ENCODE results near the gene NDUFA5. TPM values are rescaled to one million over a fixed set of nuclear protein-coding genes. Genes with fewer than 3 reads are reported as not detected.

The NDUFA5 gene
- total RNA-seq, 1 donor from 2014 or later: 133 TPM

DNA sequence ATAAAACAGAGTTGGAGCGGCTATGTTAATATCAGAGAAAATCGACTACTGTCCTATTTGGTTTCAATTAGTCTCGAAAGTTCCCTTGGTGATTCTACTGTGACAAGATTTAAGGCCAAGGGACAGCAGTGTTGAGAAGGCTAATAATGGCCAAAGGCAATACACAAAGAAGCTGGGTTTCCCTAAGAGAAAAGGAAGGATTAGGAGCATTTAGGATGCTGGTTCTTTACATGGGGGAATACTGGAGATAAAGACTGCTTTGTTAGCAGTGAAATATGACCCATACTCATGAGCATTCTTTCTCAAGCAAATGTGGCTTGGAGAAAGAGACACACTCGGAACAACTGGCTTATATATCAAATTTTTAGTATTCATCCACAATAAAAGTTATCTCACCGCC is 55.4 kb downstream of the NDUFA5 start:
- peak; percentile 17 for DNase-seq

DNA sequence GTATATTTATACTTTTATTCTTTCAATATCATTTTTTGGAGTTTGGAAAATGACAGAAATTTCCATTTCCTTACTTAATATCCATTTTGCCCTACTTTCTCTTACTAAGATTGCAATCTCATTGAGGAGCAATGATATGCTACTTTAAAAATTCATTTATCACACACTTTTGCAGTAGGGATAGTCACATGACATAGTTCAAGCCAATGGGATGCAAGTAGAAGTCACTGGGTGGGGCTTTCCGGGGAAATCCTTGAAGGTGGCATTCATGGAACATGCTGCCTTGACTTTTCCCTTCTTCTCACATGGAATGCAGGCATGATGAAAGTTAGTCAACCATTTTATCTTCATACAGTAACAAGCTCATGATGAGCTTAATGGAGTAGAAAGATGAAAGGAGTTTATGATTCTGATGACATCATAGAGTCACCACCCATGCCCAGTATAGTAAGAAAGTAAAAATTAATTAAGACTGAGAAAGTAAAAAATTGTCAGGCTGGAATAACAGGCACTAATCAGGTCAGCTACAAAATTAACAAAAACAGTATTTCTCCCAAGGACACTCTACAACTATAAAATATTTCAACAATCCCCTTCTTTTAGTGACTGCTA is 56.6 kb downstream of the NDUFA5 start:
- DNase-seq: no peak

DNA sequence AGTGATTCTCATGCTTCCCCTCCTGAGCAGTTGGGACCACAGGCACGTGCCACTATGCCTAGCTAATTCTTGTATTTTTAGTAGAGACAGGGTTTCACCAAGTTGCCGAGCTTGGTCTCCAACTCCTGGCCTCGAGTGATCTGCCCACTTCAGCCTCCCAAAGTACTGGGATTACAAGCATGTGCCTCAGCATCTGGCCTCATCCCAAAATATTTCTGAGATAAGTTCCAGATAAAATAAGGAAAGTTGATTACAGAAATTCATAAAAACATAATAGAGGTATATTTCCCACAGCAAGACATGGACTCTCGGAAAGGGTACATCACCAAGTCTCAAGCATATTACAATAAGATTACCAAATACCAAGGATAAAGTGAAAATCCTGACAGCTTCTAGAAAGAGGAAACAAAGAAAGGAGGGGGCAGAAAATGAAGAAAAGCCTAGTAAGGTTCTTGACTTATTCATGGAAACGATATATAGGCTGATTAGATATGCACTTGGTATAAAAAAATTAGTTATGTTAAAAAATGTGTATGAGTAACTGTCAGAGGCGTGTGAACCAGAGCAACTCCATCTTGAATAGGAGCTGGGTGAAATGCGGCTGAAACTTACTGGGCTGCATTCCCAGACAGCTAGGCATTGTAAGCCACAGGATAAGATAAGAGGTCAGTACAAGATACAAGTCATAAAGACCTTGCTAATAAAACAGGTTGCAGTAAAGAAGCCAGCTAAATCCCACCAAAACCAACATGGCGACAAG is 58.2 kb downstream of the NDUFA5 start:
- DNase-seq: no peak

DNA sequence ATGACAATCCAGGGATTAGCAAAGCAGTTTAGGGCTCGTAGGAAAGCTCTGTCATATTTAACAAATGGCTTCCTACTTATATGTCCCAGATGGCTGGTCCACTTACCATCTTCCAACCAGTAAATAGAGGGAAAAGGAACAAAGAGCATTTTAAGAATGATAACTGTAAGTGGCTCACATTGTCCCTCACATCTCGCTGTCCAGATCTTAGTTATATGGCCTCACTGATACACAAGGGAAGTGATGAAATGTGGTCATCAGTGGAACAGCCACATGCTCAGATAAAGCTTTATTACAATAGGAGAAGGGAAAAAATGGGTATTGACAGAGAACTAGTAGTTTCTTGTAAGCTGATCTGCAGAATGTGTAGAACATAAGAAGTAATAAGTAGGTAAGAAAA is 59.0 kb downstream of the NDUFA5 start:
- DNase-seq: no peak

DNA sequence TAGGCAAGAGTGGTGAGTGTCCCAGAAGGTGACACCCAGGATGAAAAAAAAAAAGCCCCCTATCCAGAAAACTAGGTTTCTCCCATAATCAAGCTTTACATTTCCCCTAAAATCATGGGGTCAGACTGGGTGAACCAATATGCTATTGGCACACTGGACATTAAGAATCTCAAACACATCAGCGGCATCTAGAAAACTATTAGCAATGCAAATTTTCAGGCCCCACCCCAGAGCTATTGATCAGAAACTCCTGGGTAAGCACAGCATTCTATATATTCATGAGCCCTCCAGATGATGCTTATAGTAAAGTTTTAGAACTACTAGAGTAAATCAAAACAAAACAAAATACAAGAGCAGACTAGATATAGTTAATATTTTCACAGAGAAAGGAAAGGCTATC is 59.6 kb downstream of the NDUFA5 start:
- DNase-seq: no peak

DNA sequence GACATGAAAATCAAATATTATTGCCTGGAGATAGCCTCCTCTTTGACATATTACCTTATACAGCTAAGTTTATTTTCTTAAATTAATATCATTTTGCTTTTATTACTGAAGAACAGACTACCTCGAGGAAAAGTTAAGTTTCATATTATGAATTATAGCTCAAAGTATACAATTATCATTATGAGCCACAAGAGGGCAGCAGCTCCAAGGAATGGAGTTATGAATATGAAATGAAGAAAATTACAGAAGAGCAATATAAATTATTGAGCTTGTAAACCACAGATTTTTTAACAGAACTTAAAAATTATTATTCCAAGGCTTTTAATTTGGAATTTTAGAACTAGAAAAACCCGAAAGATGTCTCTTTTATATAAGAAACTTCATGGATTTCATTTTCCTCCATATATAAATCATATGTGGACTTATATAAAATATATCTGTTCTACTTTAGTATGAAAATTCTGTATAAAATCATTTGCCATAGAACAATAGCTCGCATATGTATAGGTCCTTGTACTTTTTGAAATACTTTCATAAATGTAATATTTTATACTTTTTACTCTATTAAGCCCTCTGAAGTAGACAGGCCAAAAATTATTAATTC is 63.3 kb downstream of the NDUFA5 start:
- peak; percentile 78 for DNase-seq

DNA sequence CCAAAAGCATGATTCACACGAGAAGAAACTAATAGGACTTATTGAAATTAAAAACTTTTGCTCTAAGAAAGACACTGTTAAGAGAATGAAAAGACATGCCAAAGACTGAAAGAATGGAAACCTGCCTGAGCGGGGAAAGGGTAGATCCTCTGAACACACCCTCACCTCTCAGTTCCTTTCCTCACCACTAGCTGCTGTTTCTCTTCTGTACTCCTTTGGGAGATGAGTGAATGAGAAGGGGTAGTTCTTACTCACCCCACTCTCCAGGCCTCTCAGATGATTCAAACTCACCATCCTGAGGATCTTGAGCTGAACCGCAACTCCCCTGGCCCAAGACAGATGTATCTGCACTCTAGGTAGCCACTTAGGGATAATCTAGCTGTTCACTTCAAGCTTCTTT is 65.1 kb downstream of the NDUFA5 start:
- no peak for DNase-seq

Other genes starting within 250 kb of the NDUFA5 start
- gene IQUB, start 23.2 kb downstream of the NDUFA5 start, total RNA-seq: 1.2 TPM
- 10.8 TPM for gene ASB15, start 44.0 kb upstream of the NDUFA5 start, total RNA-seq
- gene LMOD2, start 98.0 kb upstream of the NDUFA5 start, total RNA-seq: 135 TPM
- gene WASL, start 191.2 kb upstream of the NDUFA5 start, total RNA-seq: 30.6 TPM

Measured in tongue (tissue), 2 donors.